OCI-M1 (cell line): ENCODE results near the gene DIP2C.
"Not testable (repeated sequence)": the region's sequence is repeated elsewhere in the genome, so short reads cannot be mapped to it uniquely, and the experiment has no call there.

Source experiments
- DNase-seq: peaks from one replicate; lab custom pipeline; 2025; lab: John Stamatoyannopoulos, UW

Gene DIP2C

DNA sequence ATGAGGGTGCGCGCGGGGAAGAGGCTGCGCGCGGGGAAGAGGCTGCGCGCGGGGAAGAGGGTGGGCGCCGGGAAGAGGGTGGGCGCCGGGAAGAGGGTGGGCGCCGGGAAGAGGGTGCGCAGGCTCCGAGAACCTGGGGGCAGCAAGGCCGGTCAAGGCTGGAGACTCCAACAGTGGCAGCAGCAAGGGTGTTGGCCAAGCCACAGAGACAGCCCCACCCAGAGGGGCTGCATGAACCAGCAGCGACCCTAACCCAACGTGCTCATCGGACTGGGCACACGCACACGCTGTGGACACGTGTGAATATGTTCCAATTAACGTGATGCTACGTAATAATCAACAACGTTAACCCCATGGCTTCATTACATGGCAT, 48.8 kb downstream of the DIP2C start:
- no peak for DNase-seq

DNA sequence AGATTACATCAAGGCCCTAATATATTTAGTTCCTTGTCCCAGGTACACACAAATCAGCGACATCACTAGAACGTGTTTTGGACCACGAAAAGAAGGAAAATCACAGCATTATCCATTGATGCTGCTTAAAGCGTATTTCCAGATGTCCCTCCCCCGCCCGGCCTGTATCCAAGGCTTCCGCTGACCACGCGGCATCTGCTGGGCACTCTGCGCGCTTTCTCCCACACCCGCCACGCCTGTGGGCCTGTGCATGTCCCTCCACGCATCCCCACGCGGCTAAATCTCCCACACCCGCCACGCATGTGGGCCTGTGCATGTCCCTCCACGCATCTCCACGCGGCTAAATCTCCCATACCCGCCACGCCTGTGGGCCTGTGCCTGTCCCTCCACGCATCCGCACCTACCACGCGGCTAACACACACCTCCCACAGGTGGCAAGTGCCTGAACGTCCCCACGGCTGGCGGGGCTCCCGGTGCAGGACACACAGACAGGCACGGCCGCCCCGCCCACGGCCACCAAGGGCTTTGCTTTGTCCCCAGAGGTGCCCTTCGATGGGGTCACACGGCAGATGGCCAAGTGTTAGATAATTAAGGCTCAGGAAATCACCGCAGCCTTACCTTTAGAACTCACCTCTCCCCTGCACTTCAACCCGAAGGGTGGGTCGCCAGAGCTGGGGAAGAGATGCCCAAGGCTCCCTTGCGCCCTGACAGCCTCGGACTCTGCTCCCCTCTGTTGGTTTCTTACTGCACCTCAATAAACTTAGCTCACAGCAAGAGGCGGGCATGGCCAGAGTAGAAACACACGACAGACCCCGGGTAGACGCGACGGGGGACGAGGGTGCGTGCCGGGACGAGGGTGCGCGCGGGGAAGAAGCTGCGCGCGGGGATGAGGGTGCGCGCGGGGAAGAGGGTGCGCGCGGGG, 49.5 kb downstream of the DIP2C start:
- DNase-seq = no peak

DNA sequence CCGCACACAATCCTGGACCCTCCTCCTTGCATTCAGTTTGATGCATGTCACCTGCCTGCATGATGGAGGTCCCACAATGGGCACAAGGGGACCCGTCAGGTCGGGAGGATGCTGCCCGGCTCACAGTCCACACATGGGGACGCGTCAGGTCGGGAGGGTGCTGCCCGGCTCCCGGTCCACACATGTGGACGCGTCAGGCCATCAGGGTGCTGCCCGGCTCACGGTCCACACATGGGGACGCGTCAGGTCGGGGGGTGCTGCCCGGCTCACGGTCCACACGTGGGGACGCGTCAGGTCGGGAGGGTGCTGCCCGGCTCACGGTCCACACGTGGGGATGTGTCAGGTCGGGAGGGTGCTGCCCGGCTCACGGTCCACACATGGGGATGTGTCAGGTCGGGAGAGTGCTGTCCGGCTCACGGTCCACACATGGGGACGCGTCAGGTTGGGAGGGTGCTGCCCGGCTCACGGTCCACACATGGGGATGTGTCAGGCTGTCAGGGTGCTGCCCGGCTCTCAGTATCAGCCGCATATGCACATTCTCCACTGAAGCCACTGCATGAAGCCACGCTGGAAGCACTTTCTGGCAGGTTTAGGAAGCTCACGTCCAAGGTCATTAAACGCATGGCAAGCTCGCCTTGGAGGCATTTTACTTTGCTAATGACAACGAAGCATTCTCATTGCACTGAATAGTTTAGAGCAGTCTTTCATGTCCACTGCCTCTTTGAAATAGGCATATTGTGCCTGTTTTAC, 50.3 kb downstream of the DIP2C start:
- no peak for DNase-seq

DNA sequence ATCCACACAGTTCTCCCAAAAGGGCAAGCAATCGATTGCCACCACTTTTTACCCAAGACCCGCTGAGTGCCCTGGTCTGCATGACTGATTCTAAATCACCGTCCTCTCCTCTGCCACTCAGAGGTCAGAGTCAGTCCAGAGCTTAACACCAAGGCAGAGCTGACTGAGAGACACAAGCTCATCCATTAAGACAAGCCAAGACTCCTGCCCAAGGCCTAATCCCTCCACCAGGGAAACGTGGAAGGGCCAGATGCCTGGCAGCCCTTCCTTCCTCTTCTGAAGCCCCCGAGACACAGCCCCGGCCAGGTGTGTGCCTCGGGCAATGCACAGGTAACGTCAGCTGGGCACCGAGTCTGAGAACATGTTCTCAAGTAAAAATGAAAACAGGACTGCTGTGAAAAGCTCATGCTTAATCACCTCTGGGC, 51.7 kb downstream of the DIP2C start:
- no peak for DNase-seq

DNA sequence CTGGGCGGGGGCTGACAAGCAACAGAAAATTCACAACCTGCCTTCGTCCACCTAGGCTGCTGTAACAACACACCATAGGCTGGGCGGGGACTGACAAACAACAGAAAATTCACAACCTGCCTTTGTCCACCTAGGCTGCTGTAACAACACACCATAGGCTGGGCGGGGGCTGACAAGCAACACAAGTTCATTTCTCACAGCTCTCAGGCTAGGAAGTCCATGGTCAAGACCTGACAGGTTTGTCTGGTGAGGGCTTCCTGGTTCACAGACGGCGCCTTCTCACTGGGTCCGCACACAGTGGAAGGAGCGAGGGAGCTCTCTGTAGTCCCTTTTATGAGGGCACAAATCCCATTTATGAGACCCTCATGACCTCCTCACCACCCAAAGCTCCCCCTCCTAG, 52.2 kb downstream of the DIP2C start:
- DNase-seq = no peak

DNA sequence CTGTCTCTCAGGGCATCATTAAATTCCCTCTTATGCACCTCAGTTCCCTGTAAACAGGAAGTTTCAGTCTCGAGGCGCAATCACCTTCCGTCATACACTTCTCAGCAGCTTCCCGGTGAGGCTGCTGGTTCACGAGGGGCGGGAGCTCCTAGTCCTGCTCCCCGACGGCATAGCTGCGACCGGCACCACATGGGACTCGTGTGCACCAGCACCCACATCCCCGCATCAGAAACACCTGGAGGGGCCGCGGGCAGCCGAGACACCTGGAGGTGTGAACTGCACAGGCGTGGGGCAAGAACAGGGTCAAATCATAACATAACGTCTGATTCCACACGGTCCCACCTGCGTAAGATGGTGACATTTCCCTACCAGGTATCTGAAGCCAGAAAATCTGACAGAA, 52.7 kb downstream of the DIP2C start:
- no peak for DNase-seq

DNA sequence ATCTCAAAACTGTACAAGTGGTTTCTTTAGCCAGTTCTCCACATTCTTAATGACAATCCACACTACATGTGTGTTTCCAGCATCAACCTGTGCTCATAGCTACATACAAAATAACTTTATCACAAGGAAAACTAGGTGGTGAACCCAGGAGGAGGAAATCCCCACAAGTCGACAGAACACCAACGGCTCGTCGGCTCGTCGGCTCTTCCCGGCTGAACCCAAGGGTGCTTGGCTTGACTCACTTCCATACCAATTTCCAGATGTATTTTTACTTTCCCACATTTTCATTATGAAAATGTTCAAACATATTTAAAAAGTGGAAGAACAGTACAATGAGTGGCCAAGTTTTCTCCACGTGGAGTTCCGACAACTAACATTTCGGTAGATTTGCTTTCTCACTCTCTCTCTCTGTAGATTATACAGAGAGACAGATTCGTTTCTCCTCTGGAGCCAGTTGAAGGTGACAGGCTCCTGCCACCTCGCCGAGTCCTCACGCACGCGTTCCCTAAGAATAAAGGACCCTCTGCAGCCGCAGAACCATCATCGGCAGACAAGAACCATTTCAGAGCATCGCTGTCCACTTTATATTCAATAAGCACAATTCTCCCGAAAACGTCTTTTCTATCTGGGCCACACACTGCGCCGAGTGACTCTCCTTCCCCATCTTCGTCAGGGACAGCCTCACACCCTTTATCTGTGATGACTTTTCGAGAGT, 53.3 kb downstream of the DIP2C start:
- no peak for DNase-seq

DNA sequence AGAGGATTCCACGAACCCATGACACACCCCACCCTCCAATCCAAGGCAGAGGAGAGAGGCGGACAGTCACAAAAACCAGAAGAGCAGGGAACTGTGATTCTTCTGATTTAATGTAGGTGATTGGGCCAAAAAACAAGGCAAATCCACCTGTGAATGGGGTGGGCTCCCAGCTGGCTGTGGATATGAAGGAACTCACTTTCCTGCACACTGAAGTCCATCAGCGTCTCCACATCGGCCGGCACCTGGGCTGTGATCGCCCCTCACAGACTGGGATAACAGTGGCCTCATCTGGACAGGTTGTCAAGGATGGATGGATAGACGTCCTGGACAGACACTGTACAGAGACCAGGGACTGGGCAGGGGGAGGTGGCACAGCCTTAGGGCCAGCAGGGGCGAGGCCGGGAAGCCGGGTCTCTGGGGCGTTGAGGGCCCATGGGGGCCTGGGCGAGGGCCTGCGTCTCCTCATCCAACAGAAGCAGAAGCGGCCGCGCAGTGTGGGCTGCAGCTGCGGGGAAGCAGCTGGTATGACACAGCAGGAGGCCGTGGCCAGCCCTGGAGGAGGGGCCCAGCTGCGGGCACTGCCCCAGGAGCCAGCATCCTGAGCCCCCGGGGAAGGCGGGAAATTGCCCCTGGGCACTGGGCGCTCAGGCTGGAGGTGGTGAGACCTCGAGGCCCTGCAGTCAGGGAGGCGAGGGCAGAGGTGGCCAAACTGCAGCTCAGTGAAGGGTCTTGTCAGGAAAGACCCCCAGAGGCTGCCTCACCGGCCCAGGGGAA, 54.2 kb downstream of the DIP2C start:
- DNase-seq = no peak

DNA sequence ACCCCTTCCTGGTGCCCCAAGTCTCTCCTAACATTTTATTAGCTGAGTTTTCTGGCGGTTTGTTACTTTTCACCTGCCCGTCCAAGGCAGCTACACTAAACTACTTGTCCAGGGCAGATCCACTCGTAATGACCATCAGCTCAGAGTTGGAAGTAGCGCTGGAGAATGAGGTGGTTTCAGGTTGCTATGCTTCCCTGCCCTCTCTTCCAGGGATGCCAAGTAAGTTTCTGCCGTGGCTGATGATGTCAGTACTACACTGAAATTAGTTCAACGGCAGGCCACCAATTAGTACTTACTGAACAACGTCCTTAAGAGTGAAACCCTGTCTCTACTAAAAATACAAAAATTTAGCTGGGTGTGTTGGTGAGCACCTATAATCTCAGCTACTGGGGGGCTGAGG, 55.2 kb downstream of the DIP2C start:
- DNase-seq = no peak

DNA sequence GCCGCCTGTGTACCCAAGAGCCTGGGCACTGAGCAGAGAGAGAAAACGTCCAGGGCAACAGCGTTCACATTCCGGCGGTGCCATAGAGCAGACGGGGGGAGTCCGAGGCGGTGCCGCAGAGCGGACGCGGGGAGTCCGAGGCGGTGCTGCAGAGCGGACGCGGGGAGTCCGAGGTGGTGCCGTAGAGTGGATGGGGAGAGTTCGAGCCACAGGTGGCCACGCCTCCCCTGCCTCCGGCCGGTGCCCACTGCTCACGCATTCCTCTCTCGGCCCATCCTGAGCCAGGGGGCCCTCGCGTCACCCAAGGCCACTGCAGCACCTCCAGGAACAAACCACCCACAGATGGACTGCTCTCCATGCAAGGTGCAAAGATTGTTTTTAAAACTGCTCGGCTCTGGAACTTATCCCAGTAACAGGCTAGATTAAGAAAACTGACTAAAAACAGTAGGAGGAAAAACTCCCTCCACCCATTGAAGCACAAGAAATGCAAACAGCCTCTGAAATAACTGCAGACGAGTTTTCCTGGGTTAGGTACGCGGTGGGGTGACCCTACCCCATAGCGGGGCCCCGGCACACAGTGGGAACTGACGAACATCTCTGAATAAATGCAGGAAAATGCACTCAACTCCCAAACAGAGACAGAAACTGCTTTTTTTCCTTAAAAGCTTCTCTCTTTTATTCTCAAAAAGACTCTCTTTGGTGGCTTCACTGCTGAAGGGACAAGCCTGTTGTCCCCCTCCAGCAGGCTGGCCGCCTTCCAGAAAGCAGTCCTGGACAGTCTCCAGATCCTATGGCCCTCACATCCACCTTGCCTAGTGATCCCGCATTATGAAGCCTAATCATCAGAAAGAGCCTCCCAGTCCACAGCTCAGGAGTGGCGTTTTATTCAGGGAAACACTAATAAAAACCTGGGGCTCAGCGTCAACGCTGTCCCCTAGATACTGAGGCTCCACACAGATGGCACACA, 55.9 kb downstream of the DIP2C start:
- DNase-seq = no peak

DNA sequence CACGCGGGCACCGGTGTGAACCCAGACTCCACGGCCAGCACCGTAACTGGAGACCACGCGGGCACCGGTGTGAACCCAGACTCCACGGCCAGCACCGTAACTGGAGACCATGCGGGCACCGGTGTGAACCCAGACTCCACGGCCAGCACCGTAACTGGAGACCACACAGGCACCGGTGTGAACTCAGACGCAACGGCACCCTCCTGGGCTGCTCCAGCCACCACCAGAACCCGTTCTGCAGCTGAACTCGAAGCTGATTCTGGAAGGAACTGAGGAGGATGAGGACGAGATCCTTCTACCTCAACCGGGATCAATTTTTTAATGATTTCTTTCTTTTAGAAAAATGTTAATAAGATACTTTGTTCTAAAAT, 56.7 kb downstream of the DIP2C start:
- not testable (repeated sequence) for DNase-seq

DNA sequence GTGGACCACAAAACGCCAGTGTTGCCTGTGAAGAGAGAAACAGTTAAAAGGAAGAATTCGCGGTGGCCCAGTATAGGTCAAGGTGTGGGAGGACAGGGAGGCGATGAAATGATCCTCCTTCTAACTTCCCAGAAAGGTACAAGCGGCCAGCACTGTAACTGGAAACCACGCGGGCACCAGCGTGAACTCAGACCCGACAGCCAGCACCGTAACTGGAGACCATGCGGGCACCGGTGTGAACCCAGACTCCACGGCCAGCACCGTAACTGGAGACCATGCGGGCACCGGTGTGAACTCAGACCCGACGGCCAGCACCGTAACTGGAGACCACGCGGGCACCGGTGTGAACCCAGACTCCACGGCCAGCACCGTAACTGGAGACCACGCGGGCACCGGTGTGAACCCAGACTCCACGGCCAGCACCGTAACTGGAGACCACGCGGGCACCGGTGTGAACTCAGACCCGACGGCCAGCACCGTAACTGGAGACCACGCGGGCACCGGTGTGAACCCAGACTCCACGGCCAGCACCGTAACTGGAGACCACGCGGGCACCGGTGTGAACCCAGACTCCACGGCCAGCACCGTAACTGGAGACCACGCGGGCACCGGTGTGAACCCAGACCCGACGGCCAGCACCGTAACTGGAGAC, 57.2 kb downstream of the DIP2C start:
- DNase-seq = not testable (repeated sequence)

DNA sequence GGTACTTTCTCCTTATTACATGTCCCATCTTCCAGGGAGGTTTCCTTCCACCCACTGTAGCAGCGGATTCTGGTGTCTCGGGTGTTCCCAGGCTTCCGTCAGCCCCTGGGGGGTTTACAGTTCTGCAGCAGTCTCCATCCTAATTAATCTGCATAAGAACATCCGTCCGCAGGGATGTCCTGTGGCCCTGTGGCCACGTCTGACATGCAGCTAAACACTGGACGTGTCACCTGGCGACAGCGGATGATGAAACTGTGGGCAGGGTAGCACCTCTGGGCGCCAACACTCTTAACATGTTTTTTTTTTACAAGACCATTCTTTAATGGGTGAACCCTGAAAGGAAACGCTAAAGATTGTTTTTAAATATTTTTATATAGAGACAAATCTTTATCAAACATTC, 58.2 kb downstream of the DIP2C start:
- no peak for DNase-seq

DNA sequence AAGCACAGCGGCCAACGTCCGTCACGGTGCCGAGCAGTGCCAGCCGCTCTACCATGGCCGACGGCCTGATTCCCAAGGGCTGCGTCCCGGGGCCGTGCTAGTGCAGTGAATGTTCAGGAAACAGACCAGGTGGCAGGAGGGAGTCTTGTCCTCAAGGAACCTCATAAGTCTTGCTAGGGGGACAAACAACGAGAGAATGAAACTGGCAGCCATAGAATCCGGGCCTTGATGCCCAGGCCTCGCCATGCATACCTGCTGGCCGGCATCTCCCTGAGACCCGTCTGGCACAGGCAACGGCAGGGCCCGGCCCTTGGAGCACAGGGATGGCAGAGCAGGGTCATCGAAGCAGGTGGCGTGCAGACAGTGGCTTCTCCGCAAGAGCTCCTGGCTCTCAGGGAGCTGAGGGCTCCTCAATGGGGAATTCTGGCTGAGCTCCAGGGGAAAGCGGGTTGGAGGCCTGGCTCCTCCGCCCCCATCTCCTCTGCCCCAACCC, 58.8 kb downstream of the DIP2C start:
- DNase-seq = no peak

DNA sequence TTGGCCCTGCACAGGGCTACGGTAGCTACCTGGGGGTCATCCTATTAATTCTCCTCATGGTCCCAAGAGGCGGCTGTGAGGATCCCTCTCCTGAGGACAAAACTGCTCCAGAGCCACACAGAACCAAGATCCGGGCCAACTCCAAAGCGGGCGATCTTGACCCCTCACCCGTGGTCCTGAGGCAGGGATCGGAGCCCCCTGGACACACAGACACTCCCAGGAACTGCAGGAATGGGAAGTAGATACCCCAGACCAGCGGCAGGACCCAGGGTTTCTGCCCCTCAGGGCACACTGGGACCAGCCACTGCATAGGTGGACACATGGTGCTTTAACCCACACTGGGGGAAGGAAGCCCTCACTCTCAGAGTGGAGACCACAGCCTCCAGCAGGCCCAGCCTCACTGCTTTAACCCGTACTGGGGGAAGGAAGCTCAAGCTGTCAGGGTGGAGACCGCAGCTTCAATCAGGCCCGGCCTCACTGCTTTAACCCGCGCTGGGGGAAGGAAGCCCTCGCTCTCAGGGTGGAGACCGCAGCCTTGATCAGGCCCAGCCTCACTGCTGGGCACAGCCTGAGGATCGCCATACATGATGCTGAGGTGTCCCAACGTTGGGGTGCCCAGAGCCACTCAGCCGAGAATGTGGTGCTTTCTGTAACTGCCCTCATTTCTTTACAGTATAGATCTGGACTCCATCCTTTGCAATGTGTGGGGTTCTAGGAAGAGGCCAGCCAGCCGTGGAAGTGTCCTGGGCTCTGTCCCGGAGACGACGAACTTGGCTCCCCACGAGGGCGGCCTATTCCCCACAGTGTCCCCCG, 60.1 kb downstream of the DIP2C start:
- no peak for DNase-seq

DNA sequence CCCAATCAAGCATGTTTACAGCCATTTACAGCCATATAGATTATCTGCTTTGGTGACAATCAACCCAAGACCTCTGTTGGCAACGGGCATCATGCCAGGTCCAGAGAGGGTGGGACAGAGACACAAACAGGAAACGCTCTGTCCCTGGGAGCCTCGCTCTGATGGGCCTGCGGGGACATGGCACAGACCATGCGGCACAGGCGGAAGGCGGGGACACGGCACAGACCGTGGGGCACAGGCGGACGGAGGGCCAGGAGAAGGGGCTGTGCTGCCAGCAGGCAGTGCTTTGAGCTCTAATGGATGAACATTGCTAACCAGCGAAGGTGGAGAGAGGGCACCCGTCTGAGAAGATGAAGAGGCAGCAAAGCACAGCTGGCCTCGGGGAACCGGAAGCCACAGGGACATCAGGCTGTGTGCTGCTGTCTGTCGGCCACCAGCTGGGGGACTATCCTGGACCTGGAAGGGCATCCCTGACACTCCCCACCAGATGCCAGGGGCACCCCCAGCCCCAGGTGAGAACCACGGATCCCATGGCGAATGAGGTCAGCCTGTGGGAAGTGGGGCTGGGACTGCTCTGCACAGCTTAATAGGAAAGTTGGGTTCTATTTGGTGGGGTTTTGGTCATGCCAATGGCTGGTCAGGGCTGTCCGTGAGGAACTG, 61.0 kb downstream of the DIP2C start:
- DNase-seq = no peak

DNA sequence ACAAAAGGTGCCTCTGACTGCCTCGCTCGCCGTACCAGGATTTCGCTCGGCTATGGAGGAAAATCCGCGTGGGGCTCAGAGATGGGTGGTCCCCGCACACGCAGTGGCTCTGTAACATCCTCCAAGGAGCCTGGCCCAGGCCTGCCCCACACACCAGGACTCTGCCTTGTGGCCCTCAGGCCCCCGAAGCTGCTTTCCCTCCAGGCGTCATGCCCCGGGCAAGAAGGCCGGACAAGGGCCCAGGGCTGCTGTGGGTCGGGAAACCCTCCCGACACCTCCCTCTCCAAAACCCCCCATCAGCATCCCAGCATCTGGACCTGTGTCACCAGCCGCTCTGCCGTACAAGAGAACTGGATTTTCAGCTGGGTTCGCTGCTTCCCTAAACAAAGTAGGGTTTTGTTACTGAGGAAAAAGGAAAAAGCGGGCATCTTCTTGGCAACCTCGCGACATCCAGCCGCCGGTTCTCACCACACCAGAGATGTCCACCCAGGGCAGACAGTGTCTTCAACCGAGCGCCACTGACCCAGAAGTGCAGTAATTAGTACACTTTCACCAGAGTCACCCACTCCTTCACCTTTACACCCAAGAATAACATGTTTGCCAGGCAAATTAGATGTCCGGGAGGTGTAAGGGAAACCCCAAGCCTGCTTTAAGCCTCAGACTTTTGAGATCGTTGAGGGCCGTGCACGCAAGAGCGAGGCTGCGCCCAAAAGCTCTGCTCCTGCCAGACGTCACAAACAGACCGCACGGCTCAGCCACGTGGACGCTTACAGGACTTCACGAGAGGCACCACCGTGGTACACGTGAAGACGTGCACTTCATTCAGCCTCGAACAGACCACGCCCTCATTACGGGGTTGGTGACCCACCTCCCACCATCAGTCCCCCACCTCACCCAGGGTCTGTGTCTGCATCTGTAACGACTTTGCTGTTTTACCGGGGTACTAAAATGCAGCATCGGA, 62.2 kb downstream of the DIP2C start:
- no peak for DNase-seq
